Transverse colon (tissue), 4 donors: Measurements from ENCODE around the gene AQP5.

Source experiments
- CTCF ChIP-seq, 5 experiments: fragments of 200-600 bp in 3 of 5; fragments of 450-650 bp in 2 of 5; sonication (generic) in 3 of 5; IDR thresholded peaks; 1 replicate in 2 of 5; 2 replicates in 3 of 5; pipeline ENCODE4 v1.5.1; 2016 to 2017; ENCODE audit warnings: antibody characterized with exemption in 5 of 5, inconsistent platforms in 3 of 5, mild to moderate bottlenecking in 2 of 5, moderate library complexity in 1 of 5
- POLR2A ChIP-seq: fragments of 450-650 bp; IDR thresholded peaks from one replicate; pipeline ENCODE4 v1.6.1; 2016; ENCODE audit warnings: antibody characterized with exemption, mild to moderate bottlenecking, moderate library complexity
- POLR2AphosphoS5 ChIP-seq, 3 donors: sonication (generic); formaldehyde crosslinking; IDR thresholded peaks; one replicate each; pipeline ENCODE4 v1.6.1; 2016; ENCODE audit warnings: antibody characterized with exemption in 3 of 3

GRCh38 chr12:49920915-49921286, 40.8 kb upstream of the AQP5 start:
- TF ChIP-seq POLR2A (no peak), CTCF (IDR thresholded peaks at IDR 0.05) (no peak), POLR2AphosphoS5 (IDR thresholded peaks at IDR 0.05) (no peak)
